ENCODE measurements around the gene OR10G8.

The OR10G8 gene

DNA sequence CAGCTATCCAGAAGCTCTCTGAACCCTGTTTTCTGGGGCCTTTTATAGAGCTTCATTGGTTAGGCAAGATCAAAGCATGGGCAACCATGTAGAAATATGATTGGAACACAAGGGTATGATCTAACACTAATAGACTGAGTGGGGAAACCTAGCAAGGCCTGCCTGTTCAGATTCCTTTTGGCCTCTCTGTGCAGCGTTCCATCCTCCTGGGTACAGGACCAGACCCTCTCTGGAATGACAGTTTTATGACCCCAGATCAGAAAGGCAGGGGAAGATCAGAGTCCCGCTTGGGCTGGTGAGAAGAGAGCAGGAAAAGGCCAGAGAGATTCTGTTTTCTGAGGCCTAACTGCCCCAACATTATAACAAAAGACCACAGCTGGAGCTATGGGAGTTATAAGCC lies 52.0 kb downstream of the OR10G8 start:
- DNase-seq (ENCODE audit: low read depth): no peak

DNA sequence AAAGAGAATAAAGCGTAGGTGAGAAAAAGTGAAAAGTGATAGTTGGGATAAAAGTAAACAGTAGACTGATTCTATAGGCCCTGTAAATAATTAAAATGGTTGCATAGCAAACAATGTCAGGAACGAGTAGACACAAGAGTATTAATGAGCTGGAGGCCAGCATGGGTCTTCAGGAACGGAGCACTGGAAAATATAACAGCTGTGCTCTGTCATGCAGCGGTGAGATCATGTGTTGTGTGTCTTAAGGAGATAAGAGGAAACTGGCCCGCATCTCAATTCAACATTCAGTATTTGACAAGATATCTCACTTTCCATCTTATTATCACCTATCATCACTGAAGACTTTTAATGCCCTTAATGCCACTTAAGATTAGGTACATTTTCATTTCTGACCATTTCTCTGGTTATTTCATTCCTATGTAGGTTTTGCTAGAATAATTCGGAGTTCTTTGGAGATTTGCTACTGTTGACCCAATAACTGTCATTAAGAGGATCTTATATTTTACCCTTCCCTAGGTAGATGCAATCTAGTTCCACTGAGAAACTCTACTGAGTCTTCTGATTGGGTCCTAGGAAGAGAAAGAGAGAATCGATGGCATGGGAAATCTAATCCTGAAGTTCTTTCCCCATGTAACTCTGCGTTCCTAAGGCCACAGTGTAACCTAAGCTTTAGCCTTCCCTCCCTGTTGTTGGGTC lies 53.2 kb downstream of the OR10G8 start:
- DNase-seq (ENCODE audit: low read depth): no peak
